HG02885 (cell line): ENCODE measurements around the gene ANO6.

Experiments used
- ATAC-seq: cut with Tn5 transposase; IDR thresholded peaks from one replicate; pipeline ENCODE4 v1.9.1; 2021; ENCODE audit warnings: mild to moderate bottlenecking; ENCODE audit not compliant: unreplicated experiment, poor library complexity

ANO6 gene

GRCh38 chr12:45429831-45430230 lies 213.9 kb downstream of the ANO6 start:
- no peak for ATAC-seq

- no peak for ATAC-seq
Observed at GRCh38 chr12:45431126-45431525, 215.2 kb downstream of the ANO6 start.

- no peak for ATAC-seq
Observed at GRCh38 chr12:45432710-45433109, 216.8 kb downstream of the ANO6 start.

- ATAC-seq: no peak
Observed at GRCh38 chr12:45433441-45433868, 217.6 kb downstream of the ANO6 start.

DNA sequence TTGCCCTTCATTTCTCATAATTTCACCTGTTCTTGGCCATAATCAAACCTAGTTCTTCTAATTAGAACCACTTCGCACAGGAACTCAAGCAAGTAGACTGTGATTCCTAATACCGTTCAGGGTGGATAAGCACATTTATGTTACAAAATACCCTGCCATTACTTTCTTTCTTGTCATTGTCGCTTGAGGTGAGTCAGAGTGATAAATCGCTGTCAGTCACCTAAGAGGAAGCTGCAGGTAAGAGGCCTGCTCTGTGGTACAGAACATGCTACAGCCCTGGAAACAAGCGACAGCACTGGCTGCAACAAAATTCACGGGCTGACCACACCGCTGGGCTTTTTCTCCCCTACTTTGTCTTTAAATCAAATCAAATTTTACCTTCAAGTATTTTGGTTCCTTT lies 218.2 kb downstream of the ANO6 start:
- peak; percentile 38 for ATAC-seq

GRCh38 chr12:45435945-45436710 lies 220.2 kb downstream of the ANO6 start:
- ATAC-seq: no peak

DNA sequence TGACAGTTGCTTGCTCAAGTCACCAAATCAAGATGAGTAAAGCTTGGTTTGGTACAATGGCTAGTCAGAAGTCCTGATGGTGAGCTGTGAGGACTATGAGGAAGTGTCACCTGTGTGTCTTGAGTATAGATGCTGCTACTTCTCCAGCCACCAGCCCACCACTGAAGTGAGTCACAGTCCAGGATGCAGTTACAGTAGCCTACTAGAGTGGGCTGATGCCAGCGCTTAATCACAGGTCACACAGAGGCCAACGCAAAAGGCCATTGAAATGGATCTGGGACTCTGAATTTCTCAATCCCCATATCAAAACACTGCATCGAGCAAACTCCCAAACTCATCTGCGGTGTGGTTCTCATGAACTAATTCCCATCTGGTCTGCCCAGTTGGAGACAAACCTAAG lies 223.1 kb downstream of the ANO6 start:
- no peak for ATAC-seq

GRCh38 chr12:45446013-45446412 lies 230.1 kb downstream of the ANO6 start:
- ATAC-seq: no peak

DNA sequence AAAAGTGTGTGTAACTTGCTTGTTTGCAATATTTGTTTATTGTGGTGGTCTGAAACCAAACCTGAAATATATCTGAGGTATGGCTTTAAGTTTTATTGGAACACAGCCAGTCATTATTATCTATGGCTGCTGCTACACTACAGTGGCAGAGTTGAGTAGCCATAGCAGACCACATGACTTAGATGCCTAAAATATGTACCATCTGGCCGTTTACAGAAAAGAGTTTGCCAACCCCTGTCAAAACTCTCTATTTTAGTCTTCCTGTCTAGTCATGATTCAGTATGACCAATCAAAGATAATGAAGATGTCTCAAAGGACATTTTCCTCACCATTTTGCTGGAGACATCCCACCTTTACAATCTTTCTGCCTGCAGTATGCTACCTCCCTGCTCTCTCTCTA lies 242.3 kb downstream of the ANO6 start:
- ATAC-seq: no peak

GRCh38 chr12:45458854-45459807 lies 243.2 kb downstream of the ANO6 start:
- no peak for ATAC-seq

- no peak for ATAC-seq
Observed at GRCh38 chr12:45462506-45462905, 246.6 kb downstream of the ANO6 start.

DNA sequence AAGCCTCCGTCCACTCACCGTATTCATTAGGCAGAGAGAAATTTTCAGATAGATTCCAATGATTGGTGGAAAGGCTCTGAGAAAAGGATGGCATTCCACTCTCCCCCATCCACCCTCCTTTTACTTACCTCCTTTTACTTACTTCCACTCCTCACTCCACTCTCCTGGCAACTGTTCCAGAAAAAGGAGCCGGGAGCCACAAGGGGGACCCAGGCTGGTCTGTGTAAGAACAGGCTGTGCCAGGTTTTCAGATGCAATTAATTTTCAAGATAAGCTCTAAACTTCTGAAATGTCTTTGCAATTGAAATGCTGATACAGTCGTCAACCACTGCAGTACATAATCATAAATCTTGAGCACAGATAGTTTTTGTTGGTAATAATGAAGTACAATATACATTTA lies 248.8 kb downstream of the ANO6 start:
- ATAC-seq: no peak

- ATAC-seq: no peak
Observed at GRCh38 chr12:45468751-45469615, 253.1 kb downstream of the ANO6 start.

DNA sequence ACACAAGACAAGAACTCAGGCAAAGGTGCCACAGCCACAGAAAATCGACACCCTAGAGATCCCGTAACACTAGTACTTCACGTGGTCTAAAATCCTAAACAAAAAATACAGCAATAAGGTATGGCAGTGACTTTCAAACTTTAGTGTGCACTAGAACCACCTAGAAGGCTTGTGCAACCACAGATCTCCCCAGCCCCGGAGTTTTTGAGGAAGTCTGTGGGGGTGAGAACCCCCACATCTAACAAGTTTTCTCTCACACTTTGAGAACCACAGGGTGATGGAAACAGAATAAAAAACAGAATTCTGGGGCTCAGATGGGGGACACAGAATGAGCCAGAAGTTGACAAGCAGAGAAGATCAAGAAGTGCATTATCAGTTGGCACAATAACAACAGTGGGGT lies 254.0 kb downstream of the ANO6 start:
- ATAC-seq: no peak

DNA sequence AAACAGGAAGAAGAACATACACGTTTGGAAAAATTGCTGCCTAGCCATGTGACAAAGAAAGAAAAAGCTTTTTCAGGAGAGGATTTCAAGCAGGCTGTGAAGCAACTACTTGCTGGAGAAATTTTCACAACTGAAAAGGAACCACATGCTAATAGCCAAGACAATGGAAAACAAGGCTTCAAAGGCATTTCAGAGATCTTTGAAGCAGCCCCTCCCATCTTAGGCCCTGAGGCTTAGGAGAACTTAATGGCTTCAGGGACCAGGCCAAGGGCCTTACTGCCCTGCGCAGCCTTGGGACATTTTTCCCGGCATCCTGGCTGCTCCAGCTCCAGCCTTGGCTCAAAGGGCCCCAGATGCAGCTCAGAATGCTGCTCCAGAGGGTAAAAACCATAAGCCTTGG lies 257.7 kb downstream of the ANO6 start:
- no peak for ATAC-seq

DNA sequence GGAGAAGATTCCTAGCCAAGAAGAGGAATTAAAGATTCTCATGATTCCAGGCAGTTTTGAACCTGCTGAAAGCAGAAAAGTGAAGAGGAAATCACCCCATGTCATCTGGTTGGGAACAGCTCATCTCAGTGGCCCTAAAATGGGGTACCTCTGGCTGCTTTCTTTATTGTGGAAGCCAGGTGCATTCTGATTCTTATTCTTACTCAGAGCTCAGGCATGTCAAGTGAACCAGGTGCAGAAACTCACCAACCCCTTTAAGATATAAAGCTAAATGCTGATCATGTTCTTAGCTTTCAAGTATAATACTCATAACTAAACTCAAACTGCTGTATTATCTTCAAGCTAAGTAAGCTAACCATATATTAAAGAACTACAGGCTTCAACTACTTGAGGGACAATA lies 259.7 kb downstream of the ANO6 start:
- ATAC-seq: no peak

GRCh38 chr12:45477526-45477925 lies 261.6 kb downstream of the ANO6 start:
- ATAC-seq: no peak

- ATAC-seq: no peak
Observed at GRCh38 chr12:45478931-45479330, 263.0 kb downstream of the ANO6 start.

DNA sequence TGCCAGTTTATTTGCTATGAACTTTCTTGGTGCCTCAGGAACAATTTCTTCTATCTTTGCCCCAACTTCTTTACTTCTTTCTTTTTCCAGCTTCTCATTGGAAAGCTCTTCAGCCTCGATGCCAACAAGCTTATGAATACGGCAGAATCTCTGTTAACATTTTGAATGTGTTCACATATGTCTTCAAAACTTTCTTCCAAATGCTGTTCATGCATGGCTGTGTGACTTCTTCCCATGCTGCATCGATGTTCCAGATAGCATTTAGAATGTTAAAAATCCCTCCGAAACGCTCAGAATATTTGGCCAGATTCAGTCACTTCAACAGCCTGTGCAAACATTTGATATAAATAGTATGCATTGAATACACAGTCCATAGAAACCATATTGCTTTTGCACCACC lies 265.9 kb downstream of the ANO6 start:
- ATAC-seq: no peak

DNA sequence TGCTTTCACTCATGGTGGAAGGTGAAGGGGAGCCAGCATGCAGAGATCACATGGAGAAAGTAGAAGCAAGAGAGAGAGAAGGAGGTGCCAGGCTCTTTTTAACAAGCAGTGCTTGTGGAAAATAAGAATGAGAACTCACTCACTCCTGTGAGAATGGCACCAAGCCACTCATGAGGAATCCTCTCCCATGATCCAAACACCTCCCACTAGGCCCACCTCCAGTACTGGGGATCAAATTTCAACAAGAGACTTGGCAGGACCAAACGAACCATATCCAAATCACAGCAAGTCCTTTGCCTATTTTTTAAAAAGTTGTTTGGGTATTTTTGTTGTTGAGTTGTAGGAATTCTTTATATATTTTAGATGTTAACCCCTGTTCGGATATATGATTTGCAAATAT lies 267.7 kb downstream of the ANO6 start:
- no peak for ATAC-seq
